GM19455 (cell line): ENCODE results near the gene FRMD1.

Experiments used
- ATAC-seq: cut with Tn5 transposase; IDR thresholded peaks from one replicate; pipeline ENCODE4 v1.9.1; 2021; ENCODE audit not compliant: unreplicated experiment

Gene FRMD1

GRCh38 chr6:168078943-168079405, at the start of gene FRMD1:
Gene FRMD1, minus strand, starts transcription at chr6:168079212. Its CDS starts 118 bp downstream, at chr6:168079094.
- no peak for ATAC-seq

- no peak for ATAC-seq
Observed at GRCh38 chr6:168128006-168128630, 49.1 kb upstream of the FRMD1 start.

DNA sequence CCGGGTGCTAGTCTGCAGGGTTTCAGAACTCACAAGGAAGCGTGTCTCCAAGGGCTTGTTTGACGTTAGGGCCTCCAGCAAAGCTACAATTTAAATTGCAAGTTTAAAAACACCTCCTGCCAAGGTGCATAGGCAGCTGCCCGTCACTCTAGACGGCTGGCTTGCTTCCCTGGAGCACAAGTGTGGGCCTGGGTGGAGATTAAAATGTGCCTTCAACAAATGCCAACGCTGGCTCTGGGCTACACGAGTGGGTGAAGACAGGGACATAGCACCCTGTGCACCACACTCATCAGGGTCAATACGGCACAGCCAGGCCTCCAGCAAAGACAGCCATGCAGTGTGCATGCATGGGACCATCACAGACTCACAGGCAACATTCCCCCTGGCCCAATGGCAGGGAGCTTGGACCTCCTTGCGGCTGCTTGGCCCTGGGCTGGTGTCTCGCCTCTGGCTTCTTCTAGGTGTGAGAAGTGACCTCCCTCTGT, 48.4 kb upstream of the FRMD1 start:
- no peak for ATAC-seq

DNA sequence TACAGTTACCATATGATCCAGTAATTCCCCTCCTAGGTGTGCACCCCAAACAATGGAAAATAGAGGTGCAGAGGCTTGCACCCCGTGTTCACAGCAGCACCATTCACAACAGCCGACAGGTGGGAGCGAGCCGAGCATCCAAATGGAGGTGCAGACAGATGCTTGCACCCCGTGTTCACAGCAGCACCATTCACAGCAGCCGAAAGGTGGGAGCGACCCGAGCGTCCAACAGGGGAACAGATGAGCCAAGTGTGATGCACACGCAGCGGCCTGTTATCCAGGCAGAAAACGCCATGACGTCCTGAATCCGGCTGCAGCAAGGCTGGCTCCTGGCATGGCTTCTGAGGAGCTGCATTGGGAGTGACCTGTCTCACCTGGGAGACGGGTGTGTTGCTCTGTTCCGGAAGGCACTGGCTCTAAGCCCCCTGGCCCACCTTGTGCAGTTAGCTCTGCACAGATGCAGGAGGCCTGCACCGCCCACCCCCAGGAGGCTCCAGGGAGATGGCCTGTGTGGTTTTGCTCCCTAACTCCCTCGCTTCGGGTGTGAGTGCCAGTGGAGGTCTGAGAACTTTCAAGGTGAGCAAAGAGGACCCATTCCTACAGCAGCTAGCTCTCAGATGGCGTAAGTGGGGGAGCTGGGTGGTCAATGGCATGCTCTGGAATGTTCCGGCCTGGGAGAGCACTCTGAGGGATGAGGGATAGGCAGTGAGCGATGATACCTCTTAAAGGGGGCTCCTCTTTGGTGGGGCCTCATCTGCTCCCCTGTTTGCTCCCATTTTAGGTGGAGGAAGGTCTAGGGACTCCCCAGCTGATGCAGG, 47.8 kb upstream of the FRMD1 start:
- ATAC-seq, result no peak

- ATAC-seq, result no peak
Observed at GRCh38 chr6:168125429-168126001, 46.5 kb upstream of the FRMD1 start.

GRCh38 chr6:168124921-168125320, 45.9 kb upstream of the FRMD1 start:
- ATAC-seq, result no peak

GRCh38 chr6:168124158-168124557, 45.1 kb upstream of the FRMD1 start:
- no peak for ATAC-seq

DNA sequence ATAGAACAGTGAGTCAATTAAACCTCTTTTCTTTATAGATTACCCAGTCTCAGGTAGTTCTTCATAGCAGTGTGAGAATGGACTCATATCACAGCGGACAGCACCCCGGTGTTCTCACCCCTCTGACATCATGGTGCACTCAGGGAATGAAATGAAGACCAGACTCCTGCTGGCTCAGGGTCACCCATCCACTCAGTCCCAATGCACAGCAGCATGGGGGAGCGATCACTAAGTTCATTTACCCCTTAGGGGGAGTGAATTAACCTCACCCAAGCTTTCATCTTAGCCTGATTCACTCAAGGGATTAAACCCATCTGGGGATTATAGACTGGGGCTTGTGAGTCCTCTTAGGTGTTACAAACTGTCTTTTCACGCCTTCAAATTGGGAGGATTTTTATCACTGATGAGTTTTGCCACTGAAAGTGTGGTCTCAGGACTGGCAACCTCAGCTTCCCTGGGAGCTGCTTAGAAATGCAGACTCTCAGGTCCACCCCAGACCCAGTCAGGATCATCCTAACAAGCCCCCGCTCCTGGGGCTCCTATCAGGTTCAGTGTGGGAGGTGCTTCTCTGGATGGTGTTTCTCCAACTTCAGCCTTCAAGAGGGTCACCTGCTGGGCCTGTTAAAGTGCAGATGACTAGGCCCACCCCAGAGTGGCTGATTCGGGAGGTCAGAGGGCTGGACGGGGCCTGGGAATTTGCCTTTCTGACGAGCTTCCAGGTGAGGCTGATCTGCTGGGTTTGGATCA, 44.3 kb upstream of the FRMD1 start:
- ATAC-seq, result no peak

GRCh38 chr6:168122521-168122920, 43.5 kb upstream of the FRMD1 start:
- ATAC-seq, result no peak

GRCh38 chr6:168122011-168122410, 43.0 kb upstream of the FRMD1 start:
- ATAC-seq, result no peak

DNA sequence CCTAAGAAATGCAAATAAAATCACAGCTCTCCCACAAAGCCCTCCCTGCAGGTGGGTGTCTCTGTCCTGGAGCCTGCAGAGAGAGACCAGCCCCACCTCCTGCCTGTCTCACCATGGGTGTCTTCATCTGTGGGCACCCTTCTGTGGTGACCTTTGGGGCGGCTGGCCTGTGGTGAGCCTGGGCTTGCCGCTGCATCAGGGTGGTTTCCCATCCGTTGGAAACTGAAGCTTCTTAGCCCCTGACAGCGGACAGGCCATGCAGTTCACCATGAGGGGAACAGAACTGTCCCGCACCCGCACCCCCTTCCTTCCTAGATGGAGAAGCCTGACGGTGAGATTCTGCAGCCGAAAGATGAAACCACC, 42.3 kb upstream of the FRMD1 start:
- no peak for ATAC-seq

DNA sequence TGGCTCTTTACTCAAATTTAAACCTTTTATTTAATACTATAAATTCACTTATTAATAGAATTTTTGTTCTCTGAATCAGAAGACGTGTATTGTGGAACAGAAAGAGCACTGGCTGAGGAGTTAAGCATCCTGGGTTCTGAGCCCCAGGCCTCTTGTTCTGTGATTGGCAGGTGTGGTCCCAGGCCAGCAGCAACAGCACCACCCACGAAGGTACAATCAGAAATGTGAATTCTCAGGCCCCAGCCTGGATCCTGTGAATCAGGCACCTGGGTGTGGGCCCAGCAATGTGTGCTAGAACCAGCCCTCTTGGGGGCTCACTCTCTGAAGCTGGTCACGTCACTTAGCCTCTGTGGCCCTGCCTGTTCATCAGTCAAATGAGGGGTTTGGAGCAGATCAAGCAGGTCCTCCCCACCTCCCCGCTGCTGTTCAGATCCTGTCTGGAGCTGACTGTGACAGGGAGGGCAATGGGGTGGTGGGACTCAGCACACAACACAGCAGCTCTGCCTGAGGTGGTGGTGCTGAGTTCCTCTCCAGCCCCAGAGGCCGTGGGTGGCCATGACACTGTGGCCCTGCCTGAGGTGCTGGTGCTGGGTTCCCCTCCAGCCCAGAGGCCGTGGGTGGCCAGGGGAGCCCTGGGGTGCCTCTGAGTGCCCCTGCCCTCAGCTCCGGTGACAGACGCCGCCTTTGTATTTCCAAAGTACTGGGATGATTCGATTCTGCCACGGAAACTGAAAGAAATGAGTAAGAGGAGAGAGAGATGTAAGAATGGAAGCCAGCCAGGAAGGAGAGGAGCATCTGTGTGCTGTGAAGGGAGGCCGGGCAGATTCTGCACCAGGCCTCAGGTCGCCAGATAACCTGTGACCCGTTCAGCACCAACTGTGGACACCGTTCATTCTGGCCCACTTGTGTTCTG, 41.6 kb upstream of the FRMD1 start:
- no peak for ATAC-seq

GRCh38 chr6:168119539-168119938, 40.5 kb upstream of the FRMD1 start:
- no peak for ATAC-seq

DNA sequence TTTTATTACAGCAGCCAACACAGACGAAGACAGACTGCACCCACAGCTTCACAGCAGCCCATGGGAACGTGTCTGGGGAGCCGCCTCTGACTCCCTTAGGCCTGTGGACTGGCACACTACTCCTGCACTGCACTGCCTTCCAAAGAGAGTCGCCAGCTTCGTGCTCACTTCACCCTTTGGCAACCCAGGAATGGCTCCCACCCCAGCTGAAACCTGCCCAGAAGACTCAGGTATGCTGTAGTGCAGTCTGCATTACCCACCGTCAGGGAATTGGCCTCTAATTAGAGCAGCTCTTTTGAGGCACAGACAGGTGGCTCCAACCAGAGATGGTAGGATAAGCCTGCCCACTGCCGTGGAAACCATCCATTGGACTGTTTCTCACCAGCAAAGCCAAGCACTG, 39.9 kb upstream of the FRMD1 start:
- ATAC-seq, result no peak

- ATAC-seq, result no peak
Observed at GRCh38 chr6:168117942-168118341, 38.9 kb upstream of the FRMD1 start.

DNA sequence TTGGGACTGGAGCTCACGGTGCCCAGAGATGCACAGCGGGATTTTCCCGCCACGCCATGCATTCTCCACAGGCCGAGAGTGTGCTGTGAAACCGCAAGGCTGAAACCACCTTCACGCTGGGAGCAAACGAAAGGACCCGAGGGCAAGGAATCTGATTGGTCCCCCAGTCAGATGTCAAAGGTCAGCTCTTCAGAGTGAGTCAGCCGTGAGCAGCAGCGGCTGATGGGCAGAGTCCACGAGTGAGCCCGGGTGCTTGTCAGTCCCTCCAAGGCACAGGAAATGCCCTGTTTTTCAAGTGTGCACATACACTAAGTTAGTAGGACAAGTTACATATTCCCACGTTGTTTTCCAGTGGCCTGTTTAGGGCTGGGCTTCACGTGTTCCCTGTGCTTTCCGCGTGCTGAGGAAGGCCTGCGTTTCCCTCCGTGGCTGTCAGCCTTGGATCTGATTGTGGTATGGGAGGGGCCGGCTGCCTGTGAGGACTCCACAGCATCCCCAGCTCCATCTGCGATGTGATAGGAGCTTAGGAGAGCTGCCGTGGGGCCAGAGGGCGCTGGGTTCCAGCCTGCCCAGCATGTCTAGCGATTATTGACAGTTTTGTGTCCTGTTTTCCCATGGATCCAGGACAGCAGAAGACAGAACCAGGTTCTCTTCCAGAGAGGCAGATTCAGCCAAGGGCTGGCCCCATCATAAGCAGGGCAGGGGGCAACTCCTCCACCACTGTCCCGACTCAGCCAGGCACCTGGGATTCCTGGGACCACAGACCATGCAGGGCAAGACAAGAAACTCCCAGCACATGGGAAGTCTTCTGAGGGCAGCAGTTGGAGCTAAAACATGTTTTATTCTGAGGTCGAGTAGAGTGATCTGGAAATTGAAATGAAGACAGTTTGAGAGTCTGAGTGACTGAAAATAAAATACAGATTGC, 38.2 kb upstream of the FRMD1 start:
- ATAC-seq, result no peak

GRCh38 chr6:168116438-168116974, 37.5 kb upstream of the FRMD1 start:
- ATAC-seq, result no peak

- no peak for ATAC-seq
Observed at GRCh38 chr6:168115748-168116437, 36.9 kb upstream of the FRMD1 start.
